HepG2 (cell line): ENCODE results near the gene IQGAP2. TPM values are rescaled to one million over a fixed set of nuclear protein-coding genes. Genes with fewer than 3 reads are reported as not detected.
A peak's percentile ranks its signal among the peaks of the same experiment; 100 is the strongest.

Experiments
- ATAC-seq: fragments of 200-7000 bp; cut with Tn5 transposase; 3 replicates; pipeline ENCODE4 v1.9.1; 2020; ENCODE audit warnings: mild to moderate bottlenecking, moderate library complexity
- BruUV-seq: library from RNA; stranded (reverse); fragments of 400-500 nt; replicated peaks from 2 replicates; lab custom pipeline; 2021; lab: Mats Ljungman, UMichigan
- CTCF ChIA-PET: fragments of 300-600 bp; formaldehyde crosslinking; extraction: SDS; loops from one replicate; lab custom pipeline; 2021; ENCODE audit warnings: low total read pairs, inconsistent platforms, low intra/inter-chr PET ratio; lab: Yijun Ruan, JAX
- POLR2A ChIA-PET: fragments of 350-600 bp; sonication (Branson Sonifier 250); formaldehyde crosslinking; loops from one replicate; lab custom pipeline; 2020; ENCODE audit warnings: antibody characterized with exemption, inconsistent platforms; lab: Yijun Ruan, JAX
- DNase-seq: peaks from one replicate; pipeline ENCODE4 v3.0.0-alpha.2; 2015; ENCODE audit warnings: low spot score
- FAIRE-seq: peaks from 3 replicates; lab custom pipeline; 2011; peaks lifted over from hg19 to GRCh38; lab: Jason Lieb, UNC
- H2AFZ ChIP-seq: one replicate; pipeline ENCODE4 v1.6.1; 2011; ENCODE audit warnings: low read length, inconsistent platforms
- H3K27ac ChIP-seq: fragments of 300-600 bp; 3 replicates; pipeline ENCODE4 v1.8.0; 2011; ENCODE audit warnings: mixed run types, mild to moderate bottlenecking, mixed read lengths, low read length, inconsistent platforms; ENCODE audit not compliant: insufficient read depth; ENCODE audit errors: extremely low read length
- H3K27me3 ChIP-seq, 2 experiments: fragments of 200-600 bp in 1 of 2; 2 replicates in 1 of 2; 3 replicates in 1 of 2; pipeline versions ENCODE4 v1.6.0 to v1.8.0; 2011; ENCODE audit warnings: low read length in 2 of 2, mild to moderate bottlenecking in 2 of 2, moderate library complexity in 2 of 2, inconsistent platforms in 1 of 2; ENCODE audit not compliant: insufficient read depth in 2 of 2, control insufficient read depth in 1 of 2
- H3K36me3 ChIP-seq, 2 experiments: fragments of 200-600 bp in 1 of 2; replicated peaks in 1 of 2; 2 replicates in 1 of 2; 3 replicates in 1 of 2; pipeline versions ENCODE4 v1.5.1 to v1.8.0; 2011; ENCODE audit warnings: low read length in 2 of 2, inconsistent platforms in 1 of 2; ENCODE audit not compliant: insufficient read depth in 2 of 2, control insufficient read depth in 1 of 2
- H3K4me1 ChIP-seq: 2 replicates; pipeline ENCODE4 v1.5.1; 2012; ENCODE audit warnings: low read length, inconsistent platforms; ENCODE audit not compliant: insufficient read depth
- H3K4me2 ChIP-seq: 2 replicates; pipeline ENCODE4 v1.6.0; 2011; ENCODE audit warnings: low read depth, low read length, inconsistent platforms
- H3K4me3 ChIP-seq, 3 experiments: fragments of 200-600 bp in 1 of 3; sonication (generic), shearing (Covaris generic) in 1 of 3; replicated peaks in 1 of 3; 2 replicates each; pipeline ENCODE4 v1.5.1; 2011 to 2016; ENCODE audit warnings: low read length in 3 of 3, inconsistent platforms in 2 of 3, low read depth in 2 of 3, mild to moderate bottlenecking in 2 of 3, control low read depth in 1 of 3, mixed read lengths in 1 of 3; ENCODE audit not compliant: insufficient read depth in 1 of 3
- H3K79me2 ChIP-seq: one replicate; pipeline ENCODE4 v1.6.1; 2011; ENCODE audit warnings: low read length, inconsistent platforms; ENCODE audit not compliant: insufficient read depth
- H3K9ac ChIP-seq: 2 replicates; pipeline ENCODE4 v1.6.0; 2011; ENCODE audit warnings: mild to moderate bottlenecking, low read depth, low read length, inconsistent platforms; ENCODE audit not compliant: insufficient read depth
- H3K9me3 ChIP-seq: 2 replicates; pipeline ENCODE4 v1.5.1; 2012; ENCODE audit warnings: mild to moderate bottlenecking, low read length
- H4K20me1 ChIP-seq: 2 replicates; pipeline ENCODE4 v1.6.0; 2011; ENCODE audit warnings: inconsistent platforms, mild to moderate bottlenecking, low read length, moderate library complexity; ENCODE audit not compliant: insufficient read depth
- ARNTL ChIP-seq: sonication (generic); formaldehyde crosslinking; IDR thresholded peaks from 2 replicates; pipeline ENCODE4 v1.4.0; 2020; ENCODE audit warnings: mild to moderate bottlenecking, missing genetic modification reagents
- MZF1 ChIP-seq: sonication (generic); formaldehyde crosslinking; IDR thresholded peaks from 2 replicates; pipeline ENCODE4 v1.8.1; 2023; ENCODE audit warnings: mild to moderate bottlenecking, missing genetic modification reagents, borderline replicate concordance
- PRDM10 ChIP-seq: sonication (generic); formaldehyde crosslinking; IDR thresholded peaks from 2 replicates; pipeline ENCODE4 v1.4.0; 2020; ENCODE audit warnings: low read depth, missing genetic modification reagents
- ZFP36L1 ChIP-seq: sonication (generic); formaldehyde crosslinking; IDR thresholded peaks from 2 replicates; pipeline ENCODE4 v1.8.0; 2022; ENCODE audit warnings: mild to moderate bottlenecking, missing genetic modification reagents, moderate library complexity
- ZNF318 ChIP-seq: sonication (generic); formaldehyde crosslinking; IDR thresholded peaks from 2 replicates; pipeline ENCODE4 v1.4.0; 2020; ENCODE audit warnings: mild to moderate bottlenecking, missing genetic modification reagents
- WGBS: methylation state at CpG from one replicate; pipeline ENCODE4 v1.1.6; 2017; ENCODE audit warnings: low lambda C conversion rate; 5-methylcytosine and 5-hydroxymethylcytosine counted together
- in situ Hi-C: cut with HindIII; loops from 2 replicates; pipeline ENCODE4 v1.10.0; 2017; ENCODE audit warnings: low pct_unique_long_range_greater_than_20kb; ENCODE audit not compliant: extremely low pct_ligation_motif_present
- intact Hi-C: fragments of 100-400 bp; cut with micrococcal nuclease; formaldehyde crosslinking; loops from one replicate; pipeline ENCODE4 v1.10.0; 2022; ENCODE audit not compliant: unreplicated experiment
- polyA plus RNA-seq, 8 experiments: library from polyadenylated mRNA; depleted of rRNA in 3 of 8; stranded (reverse) in 7 of 8; unstranded in 1 of 8; fragments of >200 nt; fragmentation: Illumina TruSeq in 4 of 8; extraction: Trizol in 4 of 8; gene quantifications; 2 replicates each; pipeline versions ENCODE4 v1.2.1 to v1.2.3, GENCODE V29; 2011 to 2016; ENCODE audit warnings: low read depth in 4 of 8, missing spikeins in 1 of 8, mixed read lengths in 1 of 8; ENCODE audit not compliant: insufficient read depth in 1 of 8
- total RNA-seq, 5 experiments: library from RNA; depleted of rRNA; stranded (reverse); fragments of >200 nt; fragmentation: Illumina TruSeq; extraction: Trizol; gene quantifications; 2 replicates each; pipeline ENCODE4 v1.2.3, GENCODE V29; 2016; ENCODE audit warnings: low read depth in 1 of 5
- TF ChIP-seq, protein P1 (sequence below): sonication (generic); formaldehyde crosslinking; conservative IDR thresholded peaks from 2 replicates; pipeline ENCODE4 v1.8.1; 2023; ENCODE audit warnings: missing genetic modification reagents

Gene IQGAP2
- total and polyA plus RNA-seq, 2 of the 13 experiments (the other 11 are each of a cell fraction or from before 2014, with no cell fraction given): 35.2 to 83.3 TPM

- Histone ChIP-seq H3K9ac (no peak overlapping the region), H3K27ac (no peak overlapping the region), H3K4me3 (peak overlapping the region in 2 of 3 experiments; percentile 84 to 86; a peak in 3 of 6 replicates), H3K36me3 (no peaks in the 10 kb centered on the region), H3K27me3 (no peaks in the 10 kb centered on the region), H3K9me3 (no peaks in the 10 kb centered on the region), H2AFZ (no peak overlapping the region), H3K4me2 (peak overlapping the region; percentile 97), H3K4me1 (peaks cover 27% of the 10 kb centered on the region), H3K79me2 (no peaks in the 10 kb centered on the region), H4K20me1 (no peaks in the 10 kb centered on the region)
- in situ Hi-C loops: loop anchor here (5.0 kb wide), 1 partner anchor 60 kb away; no protein-coding TSS in a partner anchor
- ATAC-seq (no peak), FAIRE-seq (no peak), DNase-seq (no peak)
- BruUV-seq: no TSS peak
- ChIA-PET CTCF (interaction anchor here (1.8 kb wide), 1 partner anchor 57 kb away, joined by 7 read pairs; no protein-coding TSS in a partner anchor), POLR2A (no interaction called here)
- WGBS: 91% methylated on average over 11 of the region's 11 CpGs
- intact Hi-C loops: loop anchor here (5.0 kb wide), 1 partner anchor 35 kb away; no protein-coding TSS in a partner anchor
- TF ChIP-seq MZF1 (CRISPR knock-in tag) (no peak), ARNTL (CRISPR knock-in tag) (no peak), ZFP36L1 (CRISPR knock-in tag) (no peak), ZNF318 (CRISPR knock-in tag) (no peak), PRDM10 (CRISPR knock-in tag) (no peak)
- TF ChIP-seq, protein P1, sequence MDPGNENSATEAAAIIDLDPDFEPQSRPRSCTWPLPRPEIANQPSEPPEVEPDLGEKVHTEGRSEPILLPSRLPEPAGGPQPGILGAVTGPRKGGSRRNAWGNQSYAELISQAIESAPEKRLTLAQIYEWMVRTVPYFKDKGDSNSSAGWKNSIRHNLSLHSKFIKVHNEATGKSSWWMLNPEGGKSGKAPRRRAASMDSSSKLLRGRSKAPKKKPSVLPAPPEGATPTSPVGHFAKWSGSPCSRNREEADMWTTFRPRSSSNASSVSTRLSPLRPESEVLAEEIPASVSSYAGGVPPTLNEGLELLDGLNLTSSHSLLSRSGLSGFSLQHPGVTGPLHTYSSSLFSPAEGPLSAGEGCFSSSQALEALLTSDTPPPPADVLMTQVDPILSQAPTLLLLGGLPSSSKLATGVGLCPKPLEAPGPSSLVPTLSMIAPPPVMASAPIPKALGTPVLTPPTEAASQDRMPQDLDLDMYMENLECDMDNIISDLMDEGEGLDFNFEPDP: no peak
These were observed 314.4 kb downstream of the IQGAP2 start for GRCh38 chr5:76717222-76718083.
